Stimulated activated CD4-positive, alpha-beta T cell treated with anti-CD3 and anti-CD28 coated beads, Interleukin-15, amount 100 ng/mL, for 1 hour (primary cell): ENCODE measurements around the gene GHRH.

ENCODE experiments used
- DNase-seq, 2 donors: peaks; one replicate each; pipeline ENCODE4 v3.0.0-alpha.2; 2020; ENCODE audit warnings: low read depth in 1 of 2, low spot score in 1 of 2

GHRH gene

GRCh38 chr20:37238935-37239451 is 22.6 kb downstream of the GHRH start:
- no peak for DNase-seq

DNA sequence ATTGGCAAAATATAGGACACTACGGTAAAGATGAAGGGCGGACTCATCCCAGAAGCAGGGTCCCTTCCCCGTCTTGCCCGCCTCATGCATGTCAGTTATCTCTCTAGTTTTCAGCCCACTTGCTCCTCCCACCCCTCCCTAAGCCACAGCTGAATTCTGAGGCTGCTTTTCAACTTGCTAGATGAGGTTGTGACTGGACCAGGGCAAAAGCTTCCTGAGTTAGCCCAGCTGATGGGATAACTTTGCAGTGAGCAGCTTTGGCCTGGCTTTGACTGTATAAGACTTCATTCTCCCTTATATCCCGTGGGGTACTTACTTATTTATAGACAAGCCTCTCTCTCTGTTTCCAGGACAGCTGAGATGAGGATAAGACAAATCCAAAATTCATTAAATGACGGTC is 23.2 kb downstream of the GHRH start:
- DNase-seq = no peak

DNA sequence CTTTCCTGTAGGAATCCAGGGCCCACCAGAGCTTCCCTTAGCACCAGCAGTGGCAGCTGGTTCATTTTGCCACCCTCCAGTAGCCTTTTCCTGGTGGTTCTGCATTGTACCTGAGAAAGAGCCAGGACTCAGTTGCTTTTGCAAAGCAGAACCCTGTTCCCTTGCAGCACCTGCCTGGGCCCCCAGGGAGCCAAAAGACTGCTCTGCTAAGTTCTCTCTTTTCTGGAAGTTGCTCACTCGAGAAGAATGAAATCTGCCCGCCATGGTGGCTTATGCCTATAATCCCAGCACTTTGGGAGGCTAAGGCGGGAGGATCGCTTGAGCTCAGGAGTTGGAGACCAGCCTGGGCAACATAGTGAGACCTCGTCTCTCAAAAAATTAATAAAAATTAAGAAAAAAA is 24.0 kb downstream of the GHRH start:
- DNase-seq = no peak

GRCh38 chr20:37236462-37236861 is 25.2 kb downstream of the GHRH start:
- DNase-seq = no peak

DNA sequence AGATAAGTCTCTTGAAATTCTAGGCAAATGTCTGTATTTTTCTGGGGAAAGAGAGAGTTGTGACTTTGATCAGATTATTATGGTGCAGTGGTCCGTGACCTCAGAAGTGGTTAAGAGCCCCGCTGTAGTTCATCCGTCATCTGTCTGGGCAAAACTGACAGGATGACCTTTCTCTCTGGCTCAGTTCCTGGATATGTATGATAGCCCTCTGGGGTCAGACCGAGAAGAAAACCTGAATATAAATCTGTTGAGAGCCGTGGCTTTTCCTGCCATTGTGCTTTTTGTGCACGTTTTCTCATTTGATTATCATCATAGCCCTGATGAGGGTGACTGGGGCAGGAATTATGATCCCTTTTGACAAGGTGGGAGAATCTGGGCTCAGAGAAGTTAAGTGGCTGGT is 26.5 kb downstream of the GHRH start:
- no peak for DNase-seq

DNA sequence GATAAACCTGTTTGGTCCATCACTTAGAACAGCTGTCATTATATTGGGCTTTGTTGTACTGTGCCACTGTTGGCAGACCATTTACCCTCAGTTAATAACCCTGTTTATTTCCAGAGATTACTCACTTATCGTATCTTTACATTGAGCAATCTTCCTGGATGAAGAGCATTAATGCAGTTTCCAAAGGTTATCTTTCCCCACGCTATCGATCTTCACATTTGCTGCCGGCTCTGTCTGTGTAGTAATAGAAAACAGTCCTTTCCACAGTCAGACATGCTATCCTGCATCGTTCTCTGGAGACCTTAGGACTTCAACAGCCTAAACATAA is 27.4 kb downstream of the GHRH start:
- no peak for DNase-seq

GRCh38 chr20:37233548-37234253 is 27.9 kb downstream of the GHRH start:
- no peak for DNase-seq

DNA sequence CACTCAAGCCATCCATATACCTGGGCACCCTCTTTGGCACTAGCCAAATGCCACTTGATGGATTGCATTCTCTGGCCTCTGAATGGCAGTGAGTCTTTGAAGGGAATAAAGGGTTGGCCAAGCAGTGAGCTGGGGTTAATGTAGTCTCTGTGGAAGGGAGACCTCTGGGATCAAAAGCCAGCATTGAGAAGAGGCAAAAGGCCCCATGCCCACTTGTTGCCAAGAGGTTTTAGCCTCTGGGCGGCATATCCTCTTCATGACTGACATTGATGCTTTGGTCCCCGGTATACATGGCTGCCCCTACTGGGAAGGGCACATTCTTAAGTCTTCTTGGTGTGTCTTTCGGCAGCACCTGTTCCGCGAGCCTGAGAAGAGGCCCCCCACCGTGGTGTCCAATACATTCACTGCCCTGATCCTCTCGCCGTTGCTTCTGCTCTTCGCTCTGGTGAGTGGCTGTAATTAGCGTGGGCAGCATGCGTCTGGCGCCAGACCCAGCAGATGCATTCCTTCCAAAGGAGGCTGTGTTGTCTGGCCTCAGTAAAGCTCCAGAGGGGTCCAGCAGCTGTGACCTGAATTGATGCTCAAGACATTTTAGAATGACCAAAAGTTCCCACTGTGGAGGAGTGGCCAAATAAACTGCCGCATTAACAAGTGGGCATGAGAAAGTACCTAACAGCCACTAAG is 29.5 kb downstream of the GHRH start:
- no peak for DNase-seq

DNA sequence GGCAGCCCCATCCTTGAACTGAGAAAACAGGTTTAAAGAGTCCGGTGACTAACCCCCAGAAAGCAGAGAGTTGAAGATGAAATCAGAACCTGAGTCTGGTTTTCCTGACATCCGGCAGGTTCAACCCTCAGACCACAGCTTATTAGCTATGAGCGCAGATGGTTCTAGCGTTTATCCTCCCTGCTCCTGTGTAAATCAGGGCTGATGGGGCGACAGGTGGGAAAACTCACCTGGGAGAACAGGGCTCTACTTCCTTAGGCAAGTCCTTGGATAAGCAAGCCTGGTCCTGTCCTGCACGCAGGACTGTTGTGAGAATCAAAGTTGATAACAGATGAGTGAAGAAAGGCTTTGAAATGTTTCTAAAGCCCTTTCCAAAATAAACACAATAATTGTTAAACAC is 31.4 kb downstream of the GHRH start:
- DNase-seq = no peak

- no peak for DNase-seq
Observed at GRCh38 chr20:37229357-37229756, 32.3 kb downstream of the GHRH start.

DNA sequence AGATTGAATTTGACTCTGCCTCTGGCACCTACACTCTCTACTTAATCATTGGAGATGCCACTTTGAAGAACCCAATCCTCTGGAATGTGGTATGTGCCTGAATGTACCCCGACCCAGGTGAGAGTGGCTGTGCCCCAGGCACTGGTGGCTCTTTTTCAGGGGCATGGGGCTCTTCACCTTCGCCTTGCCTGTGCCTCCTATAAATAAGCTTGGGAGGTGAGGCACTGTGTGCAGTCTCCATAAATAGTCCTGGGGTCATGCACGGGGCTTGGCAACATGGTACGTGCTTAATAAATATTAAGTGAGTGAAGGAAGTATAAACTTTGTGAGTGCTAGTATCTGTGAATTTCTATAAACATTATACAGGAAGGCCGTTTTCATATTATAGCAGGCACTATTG is 33.0 kb downstream of the GHRH start:
- DNase-seq = no peak

- DNase-seq = no peak
Observed at GRCh38 chr20:37228082-37228481, 33.5 kb downstream of the GHRH start.

- no peak for DNase-seq
Observed at GRCh38 chr20:37226889-37227288, 34.7 kb downstream of the GHRH start.

DNA sequence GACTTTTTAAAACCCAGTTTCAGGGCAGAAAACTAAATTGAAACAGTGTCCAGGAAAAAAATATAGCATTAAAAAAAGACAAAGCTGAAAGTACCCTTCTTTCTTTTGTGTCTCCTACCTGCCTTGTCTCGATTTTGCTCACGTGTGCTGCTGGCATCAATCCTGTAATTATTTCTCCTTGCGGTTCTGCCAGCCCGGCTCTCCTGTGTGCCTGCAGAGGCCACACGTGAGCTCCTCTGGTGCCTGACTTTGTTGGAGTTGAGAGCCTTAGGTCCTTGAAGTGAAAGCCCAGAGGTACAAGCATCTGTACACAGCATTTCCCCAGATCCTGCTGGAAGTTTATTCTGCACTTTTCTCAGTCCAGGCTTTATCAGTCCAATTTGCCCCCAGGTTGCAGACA is 36.5 kb downstream of the GHRH start:
- no peak for DNase-seq

- DNase-seq = no peak
Observed at GRCh38 chr20:37223053-37223452, 38.6 kb downstream of the GHRH start.

- no peak for DNase-seq
Observed at GRCh38 chr20:37222086-37222485, 39.5 kb downstream of the GHRH start.

GRCh38 chr20:37220731-37221130 is 40.9 kb downstream of the GHRH start:
- no peak for DNase-seq

DNA sequence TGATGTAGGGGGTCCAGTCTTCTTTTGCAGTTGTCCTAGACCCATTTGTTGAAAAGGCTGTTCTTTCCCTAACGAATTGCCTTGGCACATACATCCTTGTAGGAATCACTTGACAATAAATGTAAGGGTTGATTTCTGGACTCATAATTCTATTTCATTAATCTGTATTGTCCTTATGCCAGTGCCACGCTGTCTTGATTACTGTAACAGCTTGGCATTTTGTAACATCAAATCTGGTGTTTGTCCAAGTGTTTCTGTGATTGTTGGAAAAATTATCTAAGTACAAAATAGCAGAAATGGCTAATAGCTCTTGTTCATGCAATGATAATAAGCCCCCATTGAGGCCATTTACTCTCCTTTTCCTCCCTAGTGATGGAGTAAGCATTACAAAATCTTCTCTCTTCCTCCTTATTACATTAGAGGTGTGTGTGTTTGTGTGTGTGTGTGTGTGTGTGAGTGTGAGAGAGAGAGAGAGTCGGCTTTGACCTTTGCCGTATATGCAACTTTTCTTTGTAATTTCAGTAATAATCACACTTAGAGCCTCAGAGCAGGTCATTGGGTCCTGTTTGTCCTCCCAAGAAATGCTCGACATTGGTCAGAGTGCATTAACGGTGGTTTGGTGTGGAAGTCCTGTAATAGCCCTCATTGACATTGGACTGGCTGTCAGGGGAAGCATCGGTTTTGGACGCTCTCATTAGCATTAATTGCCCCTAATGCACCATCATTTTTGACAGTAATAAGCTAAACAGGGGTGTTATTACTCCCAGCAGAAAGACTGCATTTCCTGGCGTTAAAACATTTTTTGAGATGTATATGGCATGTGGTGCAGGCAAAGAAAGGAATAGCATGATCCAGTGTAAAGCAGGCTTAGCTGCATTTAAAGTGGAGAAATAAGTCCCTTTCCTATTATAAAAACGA is 41.6 kb downstream of the GHRH start:
- no peak for DNase-seq

DNA sequence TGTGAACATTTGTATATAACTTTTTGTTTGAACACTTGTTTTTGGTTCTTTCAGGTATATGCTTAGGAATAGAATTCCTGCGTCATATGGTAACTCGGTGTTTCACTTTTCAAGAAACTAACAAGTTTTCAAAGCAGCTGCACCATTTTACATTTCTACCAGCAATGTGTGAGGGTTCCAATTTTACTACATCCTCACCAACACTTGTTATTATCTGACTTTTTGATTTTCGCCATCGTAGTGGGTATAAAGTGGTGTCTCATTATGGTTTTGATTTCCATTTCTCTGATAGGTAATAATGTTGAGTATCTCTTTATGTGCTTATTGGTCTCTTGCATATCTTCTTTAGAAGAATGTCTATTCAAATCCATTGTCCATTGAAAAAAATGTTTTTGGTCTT is 42.6 kb downstream of the GHRH start:
- DNase-seq = no peak

DNA sequence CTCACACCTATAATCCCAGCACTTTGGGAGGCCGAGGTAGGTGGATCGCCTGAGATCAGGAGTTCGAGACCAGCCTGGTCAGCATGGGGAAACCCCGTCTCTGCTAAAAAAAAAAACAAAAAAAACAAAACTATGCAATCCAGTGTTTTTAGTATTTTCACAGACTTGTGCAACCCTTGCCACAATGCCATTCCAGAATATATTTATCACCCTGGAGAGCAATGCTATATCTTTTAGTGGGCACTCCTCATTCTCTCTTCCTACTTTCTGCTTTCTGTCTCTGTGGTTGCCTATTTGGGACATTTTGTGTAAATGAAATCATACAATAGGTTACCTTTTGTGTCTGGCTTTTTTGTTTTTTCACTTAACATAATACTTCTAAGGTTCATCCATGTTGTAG is 43.2 kb downstream of the GHRH start:
- no peak for DNase-seq

DNA sequence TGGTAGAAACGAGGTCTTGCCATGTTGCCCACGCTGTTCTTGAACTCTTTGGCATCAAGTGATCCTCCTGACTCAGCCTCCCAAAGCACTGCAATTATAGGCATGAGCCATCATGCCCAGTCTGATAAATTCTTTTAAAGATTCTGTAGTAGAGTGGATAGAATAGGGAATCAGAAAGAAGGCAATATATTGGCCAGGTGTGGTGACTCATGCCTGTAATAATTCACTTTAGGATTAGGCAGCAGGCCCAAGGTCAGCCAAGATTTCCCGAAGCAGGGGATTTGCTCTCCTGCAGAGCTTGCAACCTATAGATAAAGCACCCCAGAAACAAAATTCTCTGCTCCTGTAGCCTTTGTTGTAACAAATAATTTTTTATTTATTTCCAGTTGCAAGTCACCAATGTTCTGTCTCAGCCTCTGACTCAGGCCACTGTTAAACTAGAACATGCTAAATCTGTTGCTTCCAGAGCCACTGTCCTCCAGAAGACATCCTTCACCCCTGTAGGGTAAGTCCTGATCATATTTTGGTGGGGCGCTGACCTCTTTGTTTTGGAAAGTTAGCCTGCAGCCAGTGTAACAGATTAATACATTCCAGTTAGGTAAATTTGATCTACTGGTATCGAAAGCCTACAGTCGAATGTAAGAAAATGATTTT is 51.8 kb downstream of the GHRH start:
- DNase-seq = no peak
